ENCODE measurements around the gene YEATS4. TPM values are rescaled to one million over a fixed set of nuclear protein-coding genes. Genes with fewer than 3 reads are reported as not detected.

YEATS4 gene
- total RNA-seq, 4 donors from 2014 or later, result 12.5 to 34.6 (median 25.8) TPM

DNA sequence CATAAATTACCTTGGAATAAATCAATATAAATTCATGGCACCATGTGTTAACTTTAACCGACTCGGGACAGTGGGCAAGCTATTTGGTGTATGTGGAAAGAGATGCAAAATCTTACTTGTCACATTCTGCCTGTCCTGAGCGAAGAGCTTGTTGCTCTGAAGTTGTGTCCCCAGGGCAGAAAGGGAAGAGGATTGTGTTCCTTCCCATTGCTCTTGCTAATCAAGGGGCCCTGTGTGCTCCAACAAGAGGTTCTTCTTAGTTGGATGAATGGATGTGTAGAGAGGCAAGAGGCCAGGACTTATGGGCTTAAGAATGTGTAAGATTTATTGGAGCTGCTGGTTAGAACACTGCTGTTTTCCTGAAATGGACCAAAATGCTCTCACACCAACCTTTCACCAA lies 74.1 kb downstream of the YEATS4 start:
- TF ChIP-seq POLR2A (IDR thresholded peaks at IDR 0.05), result no peak
- TF ChIP-seq, protein P1, sequence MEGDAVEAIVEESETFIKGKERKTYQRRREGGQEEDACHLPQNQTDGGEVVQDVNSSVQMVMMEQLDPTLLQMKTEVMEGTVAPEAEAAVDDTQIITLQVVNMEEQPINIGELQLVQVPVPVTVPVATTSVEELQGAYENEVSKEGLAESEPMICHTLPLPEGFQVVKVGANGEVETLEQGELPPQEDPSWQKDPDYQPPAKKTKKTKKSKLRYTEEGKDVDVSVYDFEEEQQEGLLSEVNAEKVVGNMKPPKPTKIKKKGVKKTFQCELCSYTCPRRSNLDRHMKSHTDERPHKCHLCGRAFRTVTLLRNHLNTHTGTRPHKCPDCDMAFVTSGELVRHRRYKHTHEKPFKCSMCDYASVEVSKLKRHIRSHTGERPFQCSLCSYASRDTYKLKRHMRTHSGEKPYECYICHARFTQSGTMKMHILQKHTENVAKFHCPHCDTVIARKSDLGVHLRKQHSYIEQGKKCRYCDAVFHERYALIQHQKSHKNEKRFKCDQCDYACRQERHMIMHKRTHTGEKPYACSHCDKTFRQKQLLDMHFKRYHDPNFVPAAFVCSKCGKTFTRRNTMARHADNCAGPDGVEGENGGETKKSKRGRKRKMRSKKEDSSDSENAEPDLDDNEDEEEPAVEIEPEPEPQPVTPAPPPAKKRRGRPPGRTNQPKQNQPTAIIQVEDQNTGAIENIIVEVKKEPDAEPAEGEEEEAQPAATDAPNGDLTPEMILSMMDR (IDR thresholded peaks at IDR 0.05 in 4 of 5, conservative IDR thresholded peaks at IDR 0.05 in 1 of 5), result no peak

DNA sequence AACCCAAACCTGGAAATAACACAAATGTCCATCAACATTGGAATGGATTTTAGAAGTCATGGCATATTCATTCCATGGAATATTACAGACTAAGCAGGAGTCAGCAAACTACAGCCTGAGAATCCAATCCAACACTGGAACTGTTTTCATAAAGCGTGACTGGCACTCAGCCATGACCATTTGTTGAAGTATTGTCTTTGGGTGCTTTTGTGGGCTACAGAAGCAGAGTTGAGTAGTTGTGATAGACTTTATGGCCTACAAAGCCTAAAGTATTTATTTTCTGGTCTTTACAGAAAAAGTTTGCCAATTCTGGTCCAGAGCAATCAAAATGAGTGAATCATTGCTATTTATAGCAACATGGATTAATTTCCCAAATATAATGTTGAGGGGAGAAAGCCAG lies 76.1 kb downstream of the YEATS4 start:
- TF ChIP-seq, protein P1 (IDR thresholded peaks at IDR 0.05 in 4 of 5, conservative IDR thresholded peaks at IDR 0.05 in 1 of 5), result no peak
- no peak for TF ChIP-seq POLR2A (IDR thresholded peaks at IDR 0.05)
- in situ Hi-C loops (cut with MboI; ENCODE audit: low sequenced_read_pairs in 4 of 4), result no loop called here

More for the DNA sequence above, 74.1 kb downstream of the YEATS4 start:
- intact Hi-C loops (cut with DNase I; ENCODE audit: low total_unique reads) (no loop called here), in situ Hi-C loops (cut with MboI; ENCODE audit: low sequenced_read_pairs in 4 of 4) (no loop called here)
- Histone ChIP-seq H3K36me3 (no peaks in the 10 kb centered on the region), H3K4me1 (peaks cover 5 to 16% of the 10 kb centered on the region in 2 donors), H3K27ac (no peak overlapping the region), H3K4me3 (no peak overlapping the region), H3K9me3 (no peaks in the 10 kb centered on the region), H3K27me3 (no peaks in the 10 kb centered on the region)
- no peak for DNase-seq
- no peak for ATAC-seq

DNA sequence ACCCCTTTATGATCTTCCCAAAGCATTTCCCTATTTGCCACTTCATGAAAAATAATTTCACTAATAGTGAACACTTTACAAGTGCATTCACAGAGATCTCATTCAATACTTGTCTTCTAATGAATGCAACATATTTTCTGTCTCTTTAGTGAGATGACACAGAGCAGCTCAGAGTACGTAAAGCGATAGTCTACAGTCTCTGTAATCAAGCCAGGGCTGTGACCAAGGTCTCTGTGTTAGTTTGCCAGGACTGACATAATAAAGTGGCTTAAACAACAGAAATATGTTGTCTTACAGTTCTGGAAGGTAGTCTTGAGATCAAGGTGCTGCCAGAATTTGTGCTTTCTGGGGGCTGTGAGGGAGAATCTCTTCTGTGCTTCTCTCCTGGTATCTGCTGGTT lies 77.5 kb downstream of the YEATS4 start:
- DNase-seq (no peak), ATAC-seq (no peak)
- Histone ChIP-seq H3K27me3 (no peaks in the 10 kb centered on the region), H3K36me3 (no peaks in the 10 kb centered on the region), H3K27ac (no peak overlapping the region), H3K4me3 (no peak overlapping the region), H3K9me3 (no peaks in the 10 kb centered on the region), H3K4me1 (peaks cover 0 to under 1% of the 10 kb centered on the region in 2 donors)
- in situ Hi-C loops (cut with MboI; ENCODE audit: low sequenced_read_pairs in 4 of 4) (no loop called here), intact Hi-C loops (cut with DNase I; ENCODE audit: low total_unique reads) (no loop called here)
- no peak for TF ChIP-seq POLR2A (IDR thresholded peaks at IDR 0.05)
- TF ChIP-seq, protein P1 (IDR thresholded peaks at IDR 0.05 in 4 of 5, conservative IDR thresholded peaks at IDR 0.05 in 1 of 5), result no peak

More for the DNA sequence above, 76.1 kb downstream of the YEATS4 start:
- Histone ChIP-seq H3K36me3 (no peaks in the 10 kb centered on the region), H3K27me3 (no peaks in the 10 kb centered on the region), H3K27ac (no peak overlapping the region), H3K4me1 (peaks cover 5 to 11% of the 10 kb centered on the region in 2 donors), H3K9me3 (no peaks in the 10 kb centered on the region), H3K4me3 (no peak overlapping the region)
- ATAC-seq (no peak), DNase-seq (no peak)
- intact Hi-C loops (cut with DNase I; ENCODE audit: low total_unique reads), result no loop called here

DNA sequence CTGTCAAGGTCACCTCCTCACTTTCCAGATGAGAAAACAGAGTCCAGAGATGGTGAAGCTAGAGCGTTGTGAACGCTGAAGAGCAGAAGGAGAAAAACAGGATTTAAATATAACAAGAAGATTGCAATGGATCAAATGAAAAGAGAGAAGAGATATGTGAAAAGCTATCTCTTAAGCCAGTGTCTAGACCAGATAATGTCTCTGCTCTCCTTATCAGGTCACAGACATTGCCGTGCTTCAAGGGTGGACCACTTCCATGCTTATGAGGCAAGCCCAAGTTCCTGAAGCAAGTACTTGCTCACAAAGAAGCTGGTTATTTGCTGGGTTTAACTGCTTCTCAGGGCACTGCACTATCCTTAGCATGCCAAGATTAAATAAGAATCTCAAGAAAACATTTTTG lies 79.0 kb downstream of the YEATS4 start:
- no peaks in the 10 kb centered on the region for H3K4me1 ChIP-seq
- no peak for DNase-seq
- intact Hi-C loops (cut with DNase I; ENCODE audit: low total_unique reads), result no loop called here

More for the DNA sequence above, 79.0 kb downstream of the YEATS4 start:
- H3K4me3 ChIP-seq, result no peak overlapping the region
- H3K27me3 ChIP-seq, result no peaks in the 10 kb centered on the region
- ATAC-seq, result no peak
- no peak overlapping the region for H3K27ac ChIP-seq
- no peaks in the 10 kb centered on the region for H3K36me3 ChIP-seq
- in situ Hi-C loops (cut with MboI; ENCODE audit: low sequenced_read_pairs in 4 of 4), result no loop called here
- H3K9me3 ChIP-seq, result no peaks in the 10 kb centered on the region
- TF ChIP-seq, protein P1 (IDR thresholded peaks at IDR 0.05 in 4 of 5, conservative IDR thresholded peaks at IDR 0.05 in 1 of 5), result no peak
- TF ChIP-seq POLR2A (IDR thresholded peaks at IDR 0.05), result no peak
